ENCODE measurements around the gene SPDYE4.

SPDYE4 gene

DNA sequence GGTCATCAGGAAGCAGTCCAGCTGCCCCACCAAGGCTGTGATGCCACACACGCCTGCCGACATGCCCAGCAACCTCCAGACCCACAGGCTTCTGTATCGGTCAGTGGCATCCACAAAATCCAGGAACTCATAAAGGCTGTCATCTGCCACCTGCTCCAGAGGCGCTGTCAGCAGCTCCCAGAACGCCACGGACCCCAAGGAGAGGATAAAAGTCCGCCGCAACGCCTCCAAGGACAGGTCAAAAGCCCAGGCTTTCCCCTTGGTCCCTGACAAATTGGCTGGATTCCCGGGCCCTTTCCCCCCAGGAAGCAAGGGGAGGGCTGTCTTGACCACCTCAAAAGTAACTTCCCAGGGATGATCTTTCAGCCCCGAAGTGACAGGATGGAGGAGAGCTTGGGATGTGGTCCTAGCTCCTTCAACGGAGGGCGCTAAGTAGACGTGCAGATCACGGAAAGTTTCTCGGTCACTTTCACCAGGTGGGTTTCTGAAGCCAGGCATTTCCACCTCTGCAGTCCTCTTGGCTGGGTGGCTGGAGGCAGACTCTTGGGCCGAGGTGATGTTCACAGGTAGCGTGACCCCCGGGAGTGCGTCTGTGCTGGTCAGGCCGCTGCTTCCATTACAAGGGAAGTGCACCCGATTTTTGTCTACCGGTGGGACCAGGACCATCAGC is 40.0 kb upstream of the SPDYE4 start:
- Histone ChIP-seq H3K27me3 (ENCODE audit: control insufficient read depth, insufficient read depth, low read length, poor library complexity, severe bottlenecking) (peaks cover 19% of the 10 kb centered on the region), H3K4me3 (ENCODE audit: insufficient read depth, low read depth, low read length) (no peak overlapping the region), H3K27ac (ENCODE audit: insufficient read depth, low read depth, low read length, poor library complexity, severe bottlenecking) (no peak overlapping the region), H3K4me1 (ENCODE audit: control insufficient read depth, insufficient read depth, low read length) (no peaks in the 10 kb centered on the region), H3K9me3 (ENCODE audit: control insufficient read depth, low read length) (no peaks in the 10 kb centered on the region), H3K36me3 (ENCODE audit: control insufficient read depth, insufficient read depth, low read length) (no peaks in the 10 kb centered on the region)
- WGBS, 2 experiments, result 80 to 82% methylated on average over 23 of the region's 23 CpGs

DNA sequence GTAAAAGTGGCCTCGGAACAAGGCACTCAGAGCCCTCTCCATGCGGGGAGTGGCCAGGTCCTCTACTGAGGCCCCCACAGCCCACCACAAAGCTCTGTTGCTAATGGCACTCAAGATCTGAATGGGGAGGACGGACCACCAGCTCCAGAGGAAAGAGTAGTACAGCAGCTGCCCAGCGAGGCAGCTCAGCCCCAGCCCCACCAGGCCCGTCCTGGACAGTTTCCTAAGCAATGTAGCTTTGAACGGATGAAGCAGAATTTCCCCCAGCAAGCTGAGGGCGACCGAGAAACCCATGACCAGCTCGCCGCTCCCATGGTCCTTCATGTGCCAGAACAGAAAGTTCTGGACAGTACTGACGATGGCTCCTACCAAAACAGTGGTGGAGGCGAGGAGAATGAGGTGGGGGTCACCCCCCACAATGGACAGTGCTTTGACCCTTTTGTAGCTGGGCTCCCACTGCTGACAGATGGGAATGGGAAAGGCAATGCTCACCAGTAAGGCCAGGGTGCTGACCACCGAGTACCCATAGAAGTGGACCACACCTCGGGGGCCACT is 39.4 kb upstream of the SPDYE4 start:
- H3K4me1 ChIP-seq (ENCODE audit: control insufficient read depth, insufficient read depth, low read length), result no peaks in the 10 kb centered on the region
- H3K9me3 ChIP-seq (ENCODE audit: control insufficient read depth, low read length), result no peaks in the 10 kb centered on the region
- 83 to 86% methylated on average over 14 of the region's 14 CpGs for WGBS, 2 experiments
- peaks cover 19% of the 10 kb centered on the region for H3K27me3 ChIP-seq (ENCODE audit: control insufficient read depth, insufficient read depth, low read length, poor library complexity, severe bottlenecking)
- no peaks in the 10 kb centered on the region for H3K36me3 ChIP-seq (ENCODE audit: control insufficient read depth, insufficient read depth, low read length)
- no peak overlapping the region for H3K4me3 ChIP-seq (ENCODE audit: insufficient read depth, low read depth, low read length)
- H3K27ac ChIP-seq (ENCODE audit: insufficient read depth, low read depth, low read length, poor library complexity, severe bottlenecking), result no peak overlapping the region

DNA sequence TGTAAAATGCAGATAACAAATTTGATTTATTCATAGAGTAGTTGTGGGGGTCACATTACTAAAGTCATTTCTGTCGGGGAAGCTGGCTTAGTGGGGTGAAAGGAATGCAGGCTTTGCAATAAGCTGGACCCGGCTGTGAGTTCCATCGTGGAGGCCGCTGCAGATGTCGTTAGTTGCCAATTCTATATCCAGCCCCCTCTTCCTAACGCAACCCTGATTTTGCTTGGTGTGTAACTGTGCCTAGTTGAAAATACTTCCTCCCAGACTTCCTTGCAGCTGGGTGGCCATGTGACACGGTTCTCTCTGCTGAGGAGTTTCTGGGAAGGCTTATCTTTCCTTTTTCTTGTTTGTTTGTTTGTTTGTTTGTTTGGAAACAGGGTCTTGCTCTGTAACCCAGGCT is 36.3 kb upstream of the SPDYE4 start:
- Histone ChIP-seq H3K4me1 (ENCODE audit: control insufficient read depth, insufficient read depth, low read length) (peaks cover 6% of the 10 kb centered on the region), H3K9me3 (ENCODE audit: control insufficient read depth, low read length) (no peaks in the 10 kb centered on the region), H3K4me3 (ENCODE audit: insufficient read depth, low read depth, low read length) (no peak overlapping the region), H3K27ac (ENCODE audit: insufficient read depth, low read depth, low read length, poor library complexity, severe bottlenecking) (no peak overlapping the region), H3K27me3 (ENCODE audit: control insufficient read depth, insufficient read depth, low read length, poor library complexity, severe bottlenecking) (peaks cover 19% of the 10 kb centered on the region), H3K36me3 (ENCODE audit: control insufficient read depth, insufficient read depth, low read length) (no peaks in the 10 kb centered on the region)
- 81 to 84% methylated on average over 7 of the region's 7 CpGs for WGBS, 2 experiments

DNA sequence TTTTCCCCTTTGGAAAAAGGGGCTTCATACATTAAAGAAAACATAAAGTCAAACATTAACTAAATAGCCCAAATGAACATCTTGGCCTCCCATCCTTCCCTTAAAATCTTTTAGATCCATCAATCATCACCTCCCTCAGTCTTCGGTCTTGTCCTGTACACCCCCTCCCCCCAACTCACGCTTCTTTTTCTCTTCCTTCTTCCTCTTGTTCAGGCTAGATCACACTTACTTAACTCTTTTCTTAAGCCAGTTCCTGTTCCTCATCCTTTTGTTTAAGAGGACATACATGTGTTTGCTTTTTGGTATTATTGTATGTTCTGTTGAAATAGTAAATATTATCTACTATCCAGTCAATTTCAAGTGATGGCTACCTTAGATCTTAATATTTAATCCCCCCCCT is 35.3 kb upstream of the SPDYE4 start:
- 90 to 91% methylated on average over 2 of the region's 2 CpGs for WGBS, 2 experiments
- Histone ChIP-seq H3K27me3 (ENCODE audit: control insufficient read depth, insufficient read depth, low read length, poor library complexity, severe bottlenecking) (peaks cover 10% of the 10 kb centered on the region), H3K9me3 (ENCODE audit: control insufficient read depth, low read length) (no peaks in the 10 kb centered on the region)

DNA sequence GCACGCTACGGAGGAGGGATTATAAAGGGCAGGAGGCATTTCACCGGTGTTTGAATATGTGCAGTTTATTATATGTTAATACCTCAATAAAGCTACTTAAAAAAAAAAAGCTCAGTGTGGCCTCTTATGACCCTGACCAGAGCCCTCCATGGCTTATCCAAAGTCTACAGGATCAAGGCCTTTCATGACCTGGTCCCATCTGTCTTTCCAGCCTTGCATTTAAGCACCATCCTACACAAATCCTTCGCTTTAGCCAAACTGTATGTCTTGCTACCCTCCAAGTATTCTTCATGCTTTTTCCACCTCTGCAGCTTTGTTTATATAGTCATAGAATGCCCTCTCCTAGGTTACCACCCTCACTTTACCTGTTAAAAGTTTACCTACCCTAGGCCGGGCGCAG is 34.3 kb upstream of the SPDYE4 start:
- H3K4me3 ChIP-seq (ENCODE audit: insufficient read depth, low read depth, low read length), result no peak overlapping the region
- peaks cover 7% of the 10 kb centered on the region for H3K4me1 ChIP-seq (ENCODE audit: control insufficient read depth, insufficient read depth, low read length)
- no peaks in the 10 kb centered on the region for H3K36me3 ChIP-seq (ENCODE audit: control insufficient read depth, insufficient read depth, low read length)
- H3K27me3 ChIP-seq (ENCODE audit: control insufficient read depth, insufficient read depth, low read length, poor library complexity, severe bottlenecking), result peaks cover under 1% of the 10 kb centered on the region
- no peak overlapping the region for H3K27ac ChIP-seq (ENCODE audit: insufficient read depth, low read depth, low read length, poor library complexity, severe bottlenecking)
- WGBS, 2 experiments, result 94 to 97% methylated on average over 4 of the region's 6 CpGs
- no peaks in the 10 kb centered on the region for H3K9me3 ChIP-seq (ENCODE audit: control insufficient read depth, low read length)

More for the DNA sequence above, 35.3 kb upstream of the SPDYE4 start:
- no peak overlapping the region for H3K4me3 ChIP-seq (ENCODE audit: insufficient read depth, low read depth, low read length)
- H3K4me1 ChIP-seq (ENCODE audit: control insufficient read depth, insufficient read depth, low read length), result peaks cover 7% of the 10 kb centered on the region
- no peaks in the 10 kb centered on the region for H3K36me3 ChIP-seq (ENCODE audit: control insufficient read depth, insufficient read depth, low read length)
- no peak overlapping the region for H3K27ac ChIP-seq (ENCODE audit: insufficient read depth, low read depth, low read length, poor library complexity, severe bottlenecking)

DNA sequence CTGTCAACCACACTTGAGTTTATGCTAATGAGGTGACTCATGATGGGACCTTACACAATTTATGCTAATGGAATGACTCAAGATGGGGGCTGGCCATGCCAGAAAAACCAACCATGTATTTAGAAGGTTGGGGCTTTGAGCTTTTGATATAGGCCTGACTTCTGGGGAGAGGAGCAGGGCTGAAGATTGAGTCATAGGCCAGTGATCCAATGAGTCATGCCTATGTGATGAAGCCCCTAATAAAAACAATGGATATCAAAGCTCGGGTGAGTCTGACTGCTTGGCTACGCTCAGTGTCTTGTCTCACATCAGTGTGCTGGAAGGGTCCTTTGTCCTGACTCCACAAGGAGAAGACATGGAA is 33.5 kb upstream of the SPDYE4 start:
- H3K4me1 ChIP-seq (ENCODE audit: control insufficient read depth, insufficient read depth, low read length), result peaks cover 7% of the 10 kb centered on the region
- no peaks in the 10 kb centered on the region for H3K36me3 ChIP-seq (ENCODE audit: control insufficient read depth, insufficient read depth, low read length)
- H3K4me3 ChIP-seq (ENCODE audit: insufficient read depth, low read depth, low read length), result no peak overlapping the region
- H3K27ac ChIP-seq (ENCODE audit: insufficient read depth, low read depth, low read length, poor library complexity, severe bottlenecking), result no peak overlapping the region
- no peaks in the 10 kb centered on the region for H3K9me3 ChIP-seq (ENCODE audit: control insufficient read depth, low read length)
- no peaks in the 10 kb centered on the region for H3K27me3 ChIP-seq (ENCODE audit: control insufficient read depth, insufficient read depth, low read length, poor library complexity, severe bottlenecking)
- 94 to 96% methylated on average over 2 of the region's 2 CpGs for WGBS, 2 experiments

DNA sequence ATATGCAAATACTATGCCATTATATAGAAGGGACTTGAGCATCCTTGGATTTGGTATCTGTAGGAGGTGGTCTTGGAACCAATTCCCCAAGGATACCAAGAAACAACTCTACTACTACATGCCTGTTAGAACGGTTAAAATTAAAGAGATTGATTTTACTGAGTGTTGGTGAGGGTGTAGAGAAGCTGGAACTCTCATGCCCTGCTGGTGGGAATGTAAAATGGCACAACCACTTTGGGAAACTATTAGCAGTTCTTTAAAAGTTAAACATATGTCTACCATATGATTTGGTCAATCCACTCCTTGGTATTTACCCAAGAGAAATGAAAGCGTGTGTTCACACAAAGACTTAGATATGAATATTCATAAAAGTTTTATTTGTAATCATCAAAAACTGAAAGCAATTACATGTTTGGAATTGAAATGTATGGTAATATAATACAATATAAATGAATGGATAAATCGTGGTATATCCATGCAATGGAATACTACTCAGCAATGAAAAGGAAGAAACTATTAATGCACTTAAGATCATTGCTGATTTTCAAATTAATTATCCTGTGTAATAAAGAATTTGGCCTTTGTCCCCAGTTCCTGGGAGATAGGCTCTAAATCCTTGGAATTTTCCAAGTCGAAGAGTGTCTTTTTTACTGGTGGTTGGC is 33.0 kb upstream of the SPDYE4 start:
- no peaks in the 10 kb centered on the region for H3K9me3 ChIP-seq (ENCODE audit: control insufficient read depth, low read length)
- peaks cover 7% of the 10 kb centered on the region for H3K4me1 ChIP-seq (ENCODE audit: control insufficient read depth, insufficient read depth, low read length)
- H3K4me3 ChIP-seq (ENCODE audit: insufficient read depth, low read depth, low read length), result no peak overlapping the region
- WGBS, 2 experiments, result 93 to 95% methylated on average over 1 to 3 of the region's 4 CpGs
- H3K27me3 ChIP-seq (ENCODE audit: control insufficient read depth, insufficient read depth, low read length, poor library complexity, severe bottlenecking), result no peaks in the 10 kb centered on the region
- H3K36me3 ChIP-seq (ENCODE audit: control insufficient read depth, insufficient read depth, low read length), result no peaks in the 10 kb centered on the region
- H3K27ac ChIP-seq (ENCODE audit: insufficient read depth, low read depth, low read length, poor library complexity, severe bottlenecking), result no peak overlapping the region

DNA sequence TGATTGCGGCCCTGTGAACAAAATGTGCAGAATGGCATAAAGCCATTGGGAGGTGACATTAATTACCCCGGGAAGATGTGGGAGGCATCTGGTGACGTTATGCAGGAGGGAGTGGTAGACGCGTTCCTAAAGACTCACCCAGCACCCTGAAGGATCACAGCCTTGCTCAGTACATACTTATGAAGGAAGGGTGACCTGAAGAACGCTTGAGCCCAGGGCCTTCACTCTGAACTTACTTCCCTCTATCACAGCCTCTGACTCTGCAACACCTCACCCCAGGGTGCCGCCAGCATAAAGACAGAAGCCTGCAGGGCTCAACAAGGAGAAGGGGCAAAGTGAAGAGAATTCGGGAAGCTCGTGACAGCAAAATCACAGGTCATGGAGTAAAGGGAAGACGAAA is 31.4 kb upstream of the SPDYE4 start:
- 52 to 54% methylated on average over 10 of the region's 10 CpGs for WGBS, 2 experiments

DNA sequence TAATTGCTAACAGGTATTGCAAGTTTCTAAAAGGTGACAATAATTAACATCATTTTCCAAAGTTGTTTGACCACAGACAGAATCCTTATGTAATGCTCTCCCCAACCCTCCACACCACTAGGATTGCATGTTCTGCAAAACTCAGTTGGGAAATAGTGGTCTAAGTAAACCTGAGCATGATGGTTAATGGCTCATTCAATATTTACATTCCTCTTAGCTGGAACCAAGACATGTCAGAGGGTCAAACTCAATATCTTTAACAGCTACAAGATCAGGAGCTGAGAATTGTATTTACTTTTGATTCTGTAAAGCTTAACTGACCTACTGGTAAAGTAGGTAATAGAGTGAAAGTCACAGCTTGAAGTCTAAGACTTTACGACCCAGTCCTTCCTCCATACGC is 30.7 kb upstream of the SPDYE4 start:
- no peak overlapping the region for H3K4me3 ChIP-seq (ENCODE audit: insufficient read depth, low read depth, low read length)
- H3K36me3 ChIP-seq (ENCODE audit: control insufficient read depth, insufficient read depth, low read length), result no peaks in the 10 kb centered on the region
- H3K27me3 ChIP-seq (ENCODE audit: control insufficient read depth, insufficient read depth, low read length, poor library complexity, severe bottlenecking), result no peaks in the 10 kb centered on the region
- H3K9me3 ChIP-seq (ENCODE audit: control insufficient read depth, low read length), result no peaks in the 10 kb centered on the region
- no peak overlapping the region for H3K27ac ChIP-seq (ENCODE audit: insufficient read depth, low read depth, low read length, poor library complexity, severe bottlenecking)
- peaks cover 7% of the 10 kb centered on the region for H3K4me1 ChIP-seq (ENCODE audit: control insufficient read depth, insufficient read depth, low read length)
- WGBS, 2 experiments, result 89 to 92% methylated on average over 2 of the region's 2 CpGs

More for the DNA sequence above, 31.4 kb upstream of the SPDYE4 start:
- H3K27me3 ChIP-seq (ENCODE audit: control insufficient read depth, insufficient read depth, low read length, poor library complexity, severe bottlenecking), result no peaks in the 10 kb centered on the region
- H3K36me3 ChIP-seq (ENCODE audit: control insufficient read depth, insufficient read depth, low read length), result no peaks in the 10 kb centered on the region
- peaks cover 7% of the 10 kb centered on the region for H3K4me1 ChIP-seq (ENCODE audit: control insufficient read depth, insufficient read depth, low read length)
- no peaks in the 10 kb centered on the region for H3K9me3 ChIP-seq (ENCODE audit: control insufficient read depth, low read length)
- no peak overlapping the region for H3K4me3 ChIP-seq (ENCODE audit: insufficient read depth, low read depth, low read length)
- H3K27ac ChIP-seq (ENCODE audit: insufficient read depth, low read depth, low read length, poor library complexity, severe bottlenecking), result no peak overlapping the region

DNA sequence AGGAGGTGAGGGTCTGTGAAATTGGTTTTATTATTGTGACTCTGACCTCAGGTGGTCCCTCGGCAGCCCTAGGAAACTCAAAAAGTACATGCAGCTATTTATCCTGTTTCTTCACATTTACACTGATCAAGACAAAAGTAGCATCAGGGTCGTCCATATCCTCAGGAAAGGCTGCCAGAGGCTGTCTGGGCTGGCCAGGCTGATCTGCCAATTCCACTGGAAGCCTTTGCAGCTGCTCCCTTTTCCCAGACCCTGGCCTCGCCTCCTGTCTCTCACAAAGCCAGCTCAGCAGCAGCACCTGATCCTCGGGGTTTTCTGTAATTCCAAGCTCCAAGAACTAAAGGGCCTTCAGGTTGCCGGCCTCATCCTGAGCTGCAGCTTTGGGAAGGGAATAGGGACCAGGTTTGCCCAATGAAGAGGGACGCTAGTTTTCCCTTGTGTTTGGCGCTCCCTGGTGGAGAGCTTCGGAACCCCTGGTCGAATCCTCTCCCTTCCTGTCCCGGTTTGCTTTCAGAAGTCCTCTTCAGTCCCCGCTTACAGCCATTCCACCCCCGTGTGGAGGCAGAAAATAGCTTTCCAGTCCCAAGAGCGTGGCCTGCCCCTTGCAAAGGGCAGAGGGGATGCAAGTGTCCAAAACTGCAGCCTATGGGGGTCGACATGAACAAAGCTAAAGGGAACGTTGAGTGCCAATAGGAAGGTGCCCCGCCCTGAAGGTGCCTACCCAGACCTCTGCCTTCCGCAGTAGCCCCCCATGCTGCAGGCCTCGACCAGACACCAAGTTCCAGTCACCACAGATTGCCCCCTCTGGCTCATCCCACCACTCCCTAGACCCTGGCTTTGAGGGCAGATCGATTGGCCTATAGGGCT is 27.4 kb upstream of the SPDYE4 start:
- Histone ChIP-seq H3K36me3 (ENCODE audit: control insufficient read depth, insufficient read depth, low read length) (no peaks in the 10 kb centered on the region), H3K4me3 (ENCODE audit: insufficient read depth, low read depth, low read length) (no peak overlapping the region), H3K4me1 (ENCODE audit: control insufficient read depth, insufficient read depth, low read length) (peaks cover 7% of the 10 kb centered on the region), H3K27me3 (ENCODE audit: control insufficient read depth, insufficient read depth, low read length, poor library complexity, severe bottlenecking) (no peaks in the 10 kb centered on the region), H3K27ac (ENCODE audit: insufficient read depth, low read depth, low read length, poor library complexity, severe bottlenecking) (no peak overlapping the region), H3K9me3 (ENCODE audit: control insufficient read depth, low read length) (no peaks in the 10 kb centered on the region)
- WGBS, 2 experiments, result 37 to 38% methylated on average over 19 of the region's 19 CpGs
